GM19395 (cell line): ENCODE data around the gene SMG6.
"Not testable (repeated sequence)": the region's sequence is repeated elsewhere in the genome, so short reads cannot be mapped to it uniquely, and the experiment has no call there.

Experiments used
- ATAC-seq: cut with Tn5 transposase; IDR thresholded peaks from one replicate; pipeline ENCODE4 v1.9.1; 2021; ENCODE audit warnings: mild to moderate bottlenecking, moderate library complexity; ENCODE audit not compliant: unreplicated experiment

Gene SMG6

DNA sequence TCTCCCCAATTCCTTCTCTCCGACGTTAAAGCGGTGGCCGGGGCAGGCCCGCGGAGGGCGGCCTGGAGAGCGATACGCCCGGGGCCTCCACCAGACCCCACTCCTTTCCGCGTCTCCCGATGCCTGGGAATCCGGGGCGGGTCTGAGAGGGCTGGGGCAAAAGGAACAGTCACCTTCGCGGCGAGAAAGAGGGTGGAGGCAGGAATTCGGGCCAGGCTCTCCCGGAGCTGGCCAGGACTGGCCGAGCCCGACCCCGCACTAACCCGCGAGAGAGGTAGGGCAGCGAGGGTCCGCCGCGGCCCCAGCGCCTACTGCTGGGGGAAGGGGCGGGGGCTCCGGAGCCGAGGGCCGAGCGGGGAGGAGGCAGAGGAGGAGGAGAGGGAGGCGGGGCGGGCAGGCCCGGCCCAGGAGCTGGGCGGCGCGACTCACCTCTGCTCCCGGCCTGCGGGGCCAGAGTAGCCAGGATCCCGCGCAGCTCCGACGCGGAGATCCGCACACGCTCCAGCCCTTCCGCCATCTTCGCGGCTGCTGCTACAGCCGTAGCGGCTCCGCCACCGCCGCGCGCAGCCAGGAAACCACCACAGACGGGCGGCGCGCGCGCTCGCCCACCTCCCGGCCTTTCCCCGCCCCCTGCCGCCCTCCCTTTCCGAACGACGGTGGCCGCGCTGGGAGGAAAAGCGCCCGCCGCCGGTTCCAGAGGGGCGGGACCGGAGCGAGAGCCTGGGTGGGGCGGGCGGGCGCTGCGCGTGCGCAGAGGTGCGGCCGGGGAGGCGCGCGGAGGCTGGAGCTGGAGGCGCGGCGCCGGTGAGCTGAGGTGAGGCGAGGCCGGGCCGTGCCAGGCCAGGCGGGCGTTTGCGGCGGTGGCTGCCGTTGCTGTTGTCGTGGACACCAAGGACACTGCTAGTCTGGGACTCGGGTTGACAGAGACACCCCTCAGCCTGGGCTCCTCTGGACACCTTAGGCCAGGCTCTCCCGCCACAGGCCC is at the start of gene SMG6, which contains the start of gene SRR:
Gene SMG6, minus strand, starts transcription at position 582 of the 985 bp plus-strand sequence. Its CDS starts 65 bp downstream, at position 517.
Gene SRR, plus strand, starts transcription at position 747 of the 985 bp plus-strand sequence. CDS start 11,611 bp downstream, outside the sequence.
- ATAC-seq: peak; percentile 74

DNA sequence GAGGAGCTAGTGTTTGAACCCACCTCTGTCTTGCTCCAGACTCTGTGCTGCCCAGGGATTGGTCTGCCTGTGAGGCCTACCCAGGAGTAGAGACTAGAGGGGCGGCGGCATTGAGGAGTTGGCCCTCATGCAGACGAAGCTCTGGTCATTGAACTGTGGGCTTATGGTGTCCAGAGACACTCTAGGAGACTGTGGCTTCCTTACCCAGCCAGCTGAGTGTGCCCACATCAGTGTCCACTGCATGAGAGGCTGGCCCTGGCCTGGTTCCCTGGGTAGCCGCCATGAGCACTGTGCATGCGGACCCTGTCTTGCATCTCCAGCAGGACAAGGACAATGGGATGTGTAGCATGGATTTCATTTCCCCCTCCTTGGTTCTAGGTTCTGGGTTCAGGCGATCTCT is 47.7 kb upstream of the SMG6 start:
- ATAC-seq: no peak

DNA sequence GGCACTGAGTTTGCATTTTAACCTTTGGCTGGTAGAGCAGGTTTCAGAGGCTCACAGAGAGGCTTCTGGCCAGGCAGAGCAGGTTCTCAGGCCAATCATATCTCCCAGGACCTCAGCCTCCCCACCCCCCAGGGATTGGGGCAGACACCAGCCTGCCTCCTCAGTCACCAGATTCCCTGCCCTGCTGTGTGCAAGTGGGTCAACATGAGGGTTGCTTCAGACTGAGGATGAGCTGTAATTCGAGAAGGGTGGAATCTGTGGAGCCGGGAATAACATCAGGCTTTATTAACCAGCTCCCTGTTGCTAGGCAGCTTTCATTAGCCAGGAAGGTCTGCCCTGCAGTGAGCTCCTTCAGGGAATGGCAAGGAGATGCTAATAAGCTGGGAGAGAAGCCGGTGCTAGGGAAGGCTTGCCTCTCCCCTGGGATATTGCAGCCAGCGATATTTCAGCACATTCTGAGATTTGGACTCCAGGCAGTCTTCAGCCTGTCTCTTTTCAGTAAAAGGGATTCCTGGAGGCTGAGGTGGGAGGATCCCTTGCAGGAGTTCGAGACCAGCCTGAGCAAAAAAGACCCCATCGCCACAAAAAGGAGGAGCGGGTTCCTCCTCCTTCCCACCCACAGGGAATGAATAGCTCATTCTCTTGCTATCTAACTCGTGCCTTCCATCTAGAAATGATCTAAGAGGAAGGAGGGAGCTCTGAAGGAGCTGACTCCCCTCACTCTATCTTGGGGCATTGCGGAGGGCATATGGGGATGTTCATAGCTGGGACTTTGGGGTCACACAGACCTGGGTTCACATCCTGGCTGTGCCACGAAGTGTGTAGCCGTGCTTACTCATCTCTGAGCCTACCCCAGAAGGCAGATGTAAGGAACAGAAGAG is 44.5 kb upstream of the SMG6 start:
- ATAC-seq: no peak

GRCh38 chr17:2346475-2346874 is 42.9 kb upstream of the SMG6 start:
- no peak for ATAC-seq

DNA sequence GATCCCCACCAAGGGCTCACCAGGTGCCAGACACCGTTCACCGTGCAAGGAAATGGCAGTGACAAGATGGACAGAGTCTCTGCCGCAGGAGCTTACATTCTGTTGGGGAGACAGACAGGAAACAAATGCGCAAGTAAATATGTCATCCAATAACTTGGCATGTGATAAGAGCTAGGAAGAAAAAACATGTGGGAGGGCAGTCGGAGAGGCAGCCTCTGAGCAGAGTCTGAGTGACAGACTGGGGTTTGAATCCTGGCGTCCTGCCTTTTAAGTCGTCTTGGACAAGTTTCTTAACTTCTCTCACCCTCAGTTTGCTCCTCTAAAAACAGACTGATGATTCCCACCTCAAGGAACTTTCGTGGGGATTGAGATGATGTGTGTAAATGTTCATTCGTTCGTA is 40.9 kb upstream of the SMG6 start:
- ATAC-seq: no peak

GRCh38 chr17:2343421-2343820 is 39.8 kb upstream of the SMG6 start:
- ATAC-seq: no peak

- ATAC-seq: no peak
These were observed 34.7 kb upstream of the SMG6 start for GRCh38 chr17:2338315-2338657.

GRCh38 chr17:2337544-2338314 is 34.1 kb upstream of the SMG6 start:
- ATAC-seq: no peak

DNA sequence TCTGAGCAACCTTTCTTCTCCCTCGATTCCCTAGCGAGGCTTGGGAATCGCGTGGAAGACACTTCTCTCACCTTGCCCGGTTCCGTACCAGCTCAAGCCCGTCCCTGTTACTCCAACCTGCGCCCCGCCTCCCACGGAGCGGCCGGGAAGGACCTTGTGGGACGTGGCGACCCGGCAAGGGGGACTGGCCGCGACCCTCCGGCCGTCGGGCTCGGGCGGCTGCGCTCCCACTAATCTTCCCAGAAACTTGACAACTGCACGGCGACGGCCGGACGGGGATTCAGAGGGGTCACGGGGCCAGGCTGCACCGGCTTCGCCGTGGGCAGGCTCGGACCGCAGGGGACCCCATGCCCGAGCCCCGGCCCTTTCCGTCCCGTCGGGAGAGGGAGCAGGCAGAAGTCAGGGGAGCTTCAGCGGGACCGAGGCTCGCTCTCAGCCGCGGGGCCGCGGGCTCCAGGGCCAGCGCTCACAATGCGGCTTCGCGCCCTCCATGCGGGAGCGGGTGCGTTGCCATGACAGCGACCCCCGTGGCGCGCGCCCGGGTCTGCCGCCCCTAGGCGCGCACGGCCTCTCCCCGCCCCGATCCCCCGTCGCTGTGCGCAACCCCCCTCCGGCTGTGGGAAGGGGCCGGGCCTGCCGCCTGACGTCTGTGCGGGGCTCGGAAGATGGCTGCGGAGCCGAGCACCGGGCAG is 33.4 kb upstream of the SMG6 start, which contains the start of gene SGSM2:
Gene SGSM2, plus strand, starts transcription at position 650 of the 692 bp plus-strand sequence. CDS start 188 bp downstream, outside the sequence.
- peak; percentile 38 for ATAC-seq

DNA sequence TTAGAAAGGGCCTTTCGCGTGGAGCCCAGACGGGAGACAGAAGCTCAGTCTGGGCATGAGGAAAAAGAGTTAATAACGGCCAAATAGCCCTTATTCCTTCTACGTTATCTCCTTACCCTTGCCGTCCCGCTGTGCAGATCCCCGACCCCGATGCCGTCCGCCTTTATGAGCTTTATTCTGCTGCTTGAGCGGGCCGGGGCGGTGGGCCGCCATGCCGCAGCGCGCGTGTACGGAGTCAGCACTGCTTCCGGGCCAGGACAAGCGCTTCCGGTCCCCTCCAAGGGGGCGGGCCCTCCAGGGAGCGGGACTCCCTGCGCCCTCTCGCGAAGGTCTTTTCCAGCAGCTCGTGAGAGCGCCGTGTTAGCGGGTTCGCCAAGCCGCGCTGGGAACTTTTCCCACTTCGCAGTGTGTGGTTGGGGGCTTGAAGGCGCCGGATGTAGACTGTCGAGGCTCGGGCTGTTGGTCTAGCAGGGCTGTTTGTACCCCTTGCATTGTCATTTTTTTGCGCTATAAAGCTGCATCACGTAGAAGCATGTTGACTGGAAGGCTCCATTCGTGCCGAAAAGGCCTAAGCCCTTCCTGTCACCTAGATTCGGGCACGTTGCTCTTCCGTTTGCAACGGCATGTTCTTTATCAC is 32.7 kb upstream of the SMG6 start, which contains the start of gene TSR1:
Gene TSR1, minus strand, starts transcription at position 243 of the 637 bp plus-strand sequence. Its CDS starts 30 bp downstream, at position 213.
- ATAC-seq: peak; percentile 80

GRCh38 chr17:2335726-2336214 is 32.2 kb upstream of the SMG6 start:
- no peak for ATAC-seq

GRCh38 chr17:2331303-2331702 is 27.7 kb upstream of the SMG6 start:
- ATAC-seq: no peak

- ATAC-seq: no peak
These were observed 20.2 kb upstream of the SMG6 start for GRCh38 chr17:2323629-2324314.

- ATAC-seq: no peak
These were observed 17.8 kb upstream of the SMG6 start for GRCh38 chr17:2321399-2321798.

- no peak for ATAC-seq
These were observed 15.5 kb upstream of the SMG6 start for GRCh38 chr17:2319051-2319450.

GRCh38 chr17:2317796-2318195 is 14.2 kb upstream of the SMG6 start:
- no peak for ATAC-seq

DNA sequence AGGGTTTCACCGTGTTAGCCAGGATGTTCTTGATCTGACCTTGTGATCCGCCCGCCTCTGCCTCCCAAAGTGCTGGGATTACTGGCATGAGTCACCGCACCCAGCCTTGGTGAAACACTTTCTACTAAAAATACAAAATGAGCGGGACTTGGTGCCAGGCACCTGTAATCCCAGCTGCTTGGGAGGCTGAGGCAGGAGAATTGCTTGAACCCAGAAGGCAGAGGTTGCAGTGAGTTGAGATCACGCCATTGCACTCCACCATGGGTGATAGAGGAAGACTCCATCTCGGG is 13.3 kb upstream of the SMG6 start:
- not testable (repeated sequence) for ATAC-seq

DNA sequence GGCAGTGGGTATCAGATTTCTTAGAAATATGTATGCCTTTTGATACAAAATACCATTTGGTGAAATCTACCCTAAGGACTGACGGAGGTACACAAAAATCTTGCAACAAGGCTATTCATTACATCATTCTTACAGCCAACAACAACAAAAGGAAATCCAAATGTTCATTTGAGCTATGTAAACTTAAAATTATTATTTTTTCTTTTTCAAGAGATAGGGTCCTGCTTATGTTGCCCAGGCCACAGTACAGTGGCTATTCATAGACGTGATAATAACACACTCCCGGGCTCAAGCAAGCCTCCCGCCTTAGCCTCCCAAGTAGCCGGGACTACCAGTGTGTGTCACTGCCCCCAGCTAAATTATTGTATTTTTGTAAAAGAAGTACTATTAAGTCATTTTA is 9.2 kb upstream of the SMG6 start:
- no peak for ATAC-seq
